K562 (cell line): ENCODE results near the gene MARCKSL1. TPM values are rescaled to one million over a fixed set of nuclear protein-coding genes. Genes with fewer than 3 reads are reported as not detected.

Source experiments
- CGGBP1 ChIP-seq: fragments of 250-450 bp; sonication (Bioruptor Pico); IDR thresholded peaks from 2 replicates; pipeline ENCODE4 v1.9.0; 2021; ENCODE audit warnings: mild to moderate bottlenecking
- CHCHD3 ChIP-seq: fragments of 250-450 bp; sonication (Bioruptor Pico); IDR thresholded peaks from 2 replicates; pipeline ENCODE4 v2.1.2; 2022; ENCODE audit warnings: mild to moderate bottlenecking
- CHD1 ChIP-seq: fragments of 200-600 bp; sonication (generic); IDR thresholded peaks from one replicate; pipeline ENCODE4 v1.6.1; 2012; ENCODE audit warnings: mild to moderate bottlenecking, moderate library complexity, low read length, inconsistent platforms
- CREBBP ChIP-seq: IDR thresholded peaks from one replicate; pipeline ENCODE4 v1.6.1; 2012; ENCODE audit warnings: low read depth, mild to moderate bottlenecking, control low read depth, inconsistent platforms, low read length
- E2F1 ChIP-seq: sonication (generic); formaldehyde crosslinking; IDR thresholded peaks from 2 replicates; pipeline ENCODE4 v1.8.1; 2023; ENCODE audit warnings: mild to moderate bottlenecking, missing genetic modification reagents, moderate library complexity
- ERF ChIP-seq: fragments of 450-650 bp; formaldehyde crosslinking; IDR thresholded peaks from 2 replicates; pipeline ENCODE4 v1.4.0; 2020; ENCODE audit warnings: mild to moderate bottlenecking, mixed read lengths
- ETV6 ChIP-seq, 3 experiments: fragments of 150-350 bp in 1 of 3; sonication (generic) in 1 of 3; formaldehyde crosslinking in 1 of 3; IDR thresholded peaks; 2 replicates each; pipeline versions ENCODE4 v1.6.1 to v1.8.0; 2014 to 2022; ENCODE audit warnings: borderline replicate concordance in 2 of 3, low read depth in 2 of 3, antibody characterized with exemption in 1 of 3, low read length in 1 of 3, mild to moderate bottlenecking in 1 of 3, missing genetic modification reagents in 1 of 3
- GATAD2A ChIP-seq: fragments of 450-650 bp; IDR thresholded peaks from 2 replicates; pipeline ENCODE4 v1.6.1; 2017
- GTF2E2 ChIP-seq: fragments of 200-800 bp; sonication (Bioruptor generic); IDR thresholded peaks from 2 replicates; pipeline ENCODE4 v1.6.1; 2016; ENCODE audit warnings: missing genetic modification characterization, missing compliant biosample characterization
- IFI16 ChIP-seq: fragments of 250-450 bp; sonication (Bioruptor Pico); IDR thresholded peaks from 2 replicates; pipeline ENCODE4 v2.1.2; 2022; ENCODE audit warnings: mild to moderate bottlenecking, inconsistent platforms
- NR4A1 ChIP-seq, 2 experiments: fragments of 250-450 bp in 1 of 2; fragments of 450-650 bp in 1 of 2; sonication (Bioruptor Pico) in 1 of 2; IDR thresholded peaks; 2 replicates each; pipeline versions ENCODE4 v1.4.0 to v1.6.1; 2016 to 2020; ENCODE audit warnings: mild to moderate bottlenecking in 2 of 2, missing compliant biosample characterization in 1 of 2, missing genetic modification characterization in 1 of 2, moderate library complexity in 1 of 2
- PHF21A ChIP-seq: fragments of 450-650 bp; IDR thresholded peaks from 2 replicates; pipeline ENCODE4 v1.6.1; 2017; ENCODE audit warnings: low read depth, borderline replicate concordance
- POLR3G ChIP-seq: IDR thresholded peaks from 2 replicates; pipeline ENCODE4 v1.6.1; 2011; ENCODE audit not compliant: insufficient read length, insufficient replicate concordance; ENCODE audit errors: extremely low read depth
- PTBP1 ChIP-seq: fragments of 200-400 bp; formaldehyde crosslinking; IDR thresholded peaks from 2 replicates; pipeline ENCODE4 v1.6.1; 2017; ENCODE audit warnings: low read depth, low read length
- RAD21 ChIP-seq, 2 experiments: fragments of 250-450 bp in 1 of 2; fragments of 450-650 bp in 1 of 2; sonication (Bioruptor Pico) in 1 of 2; formaldehyde crosslinking in 1 of 2; IDR thresholded peaks in 1 of 2; conservative IDR thresholded peaks in 1 of 2; 2 replicates each; pipeline versions ENCODE4 v1.4.0 to v1.8.0; 2020 to 2022; ENCODE audit warnings: mild to moderate bottlenecking in 2 of 2, moderate library complexity in 1 of 2
- U2AF1 ChIP-seq: fragments of 200-400 bp; formaldehyde crosslinking; optimal IDR thresholded peaks from 2 replicates; pipeline ENCODE3; 2017; ENCODE audit warnings: mild to moderate bottlenecking, low read depth, low read length, moderate library complexity
- YY1 ChIP-seq, 3 experiments: IDR thresholded peaks; 2 replicates each; pipeline ENCODE4 v1.6.1; 2011; ENCODE audit warnings: low read length in 2 of 3, mild to moderate bottlenecking in 2 of 3, moderate library complexity in 2 of 3, borderline replicate concordance in 1 of 3, control low read depth in 1 of 3, low read depth in 1 of 3; ENCODE audit not compliant: insufficient read depth in 3 of 3, insufficient replicate concordance in 2 of 3, control insufficient read depth in 1 of 3, insufficient read length in 1 of 3; ENCODE audit errors: extremely low read depth in 1 of 3
- ZFP91 ChIP-seq: sonication (generic); formaldehyde crosslinking; IDR thresholded peaks from 2 replicates; pipeline ENCODE4 v1.8.0; 2022; ENCODE audit warnings: mild to moderate bottlenecking, missing genetic modification reagents
- ZNF146 ChIP-seq: IDR thresholded peaks from one replicate; pipeline ENCODE4 v1.6.1; 2018; ENCODE audit warnings: missing compliant biosample characterization; ENCODE audit not compliant: unreplicated experiment
- ZNF384 ChIP-seq: IDR thresholded peaks from 2 replicates; pipeline ENCODE4 v1.6.1; 2012; ENCODE audit warnings: low read depth, low read length, improper control_type of control experiment
- ZNF444 ChIP-seq: fragments of 250-450 bp; sonication (Bioruptor Pico); IDR thresholded peaks from 2 replicates; pipeline ENCODE4 v1.4.0; 2020; ENCODE audit warnings: mild to moderate bottlenecking, moderate library complexity
- polyA plus RNA-seq, 8 experiments: library from polyadenylated mRNA; depleted of rRNA in 4 of 8; stranded (reverse) in 5 of 8; unstranded in 3 of 8; fragments of >200 nt; fragmentation: Nextera tagmentation in 2 of 8; fragmentation: Illumina TruSeq in 1 of 8; extraction: Ambion mirVana in 2 of 8; extraction: Trizol in 1 of 8; gene quantifications; 2 replicates each; pipeline versions ENCODE4 v1.2.1 to v1.2.3, GENCODE V29; 2011 to 2014; ENCODE audit warnings: inconsistent platforms in 1 of 8, missing spikeins in 1 of 8
- total RNA-seq, 7 experiments: library from RNA; depleted of rRNA in 6 of 7; stranded (reverse); fragments of >200 nt in 6 of 7; fragmentation: Illumina TruSeq in 2 of 7; extraction: Trizol in 2 of 7; gene quantifications; 2 replicates each; pipeline versions ENCODE4 v1.2.1 to v1.2.3, GENCODE V29; 2011 to 2021; ENCODE audit warnings: low replicate concordance in 1 of 7
- TF ChIP-seq, protein P1 (sequence below): sonication (generic); formaldehyde crosslinking; IDR thresholded peaks from 2 replicates; pipeline ENCODE4 v1.8.1; 2023; ENCODE audit warnings: mild to moderate bottlenecking, missing genetic modification reagents

MARCKSL1 gene
- total and polyA plus RNA-seq, 9 of the 15 experiments (the other 6 are each of a cell fraction or from before 2014, with no cell fraction given), result 14.7 to 325 (median 155) TPM

DNA sequence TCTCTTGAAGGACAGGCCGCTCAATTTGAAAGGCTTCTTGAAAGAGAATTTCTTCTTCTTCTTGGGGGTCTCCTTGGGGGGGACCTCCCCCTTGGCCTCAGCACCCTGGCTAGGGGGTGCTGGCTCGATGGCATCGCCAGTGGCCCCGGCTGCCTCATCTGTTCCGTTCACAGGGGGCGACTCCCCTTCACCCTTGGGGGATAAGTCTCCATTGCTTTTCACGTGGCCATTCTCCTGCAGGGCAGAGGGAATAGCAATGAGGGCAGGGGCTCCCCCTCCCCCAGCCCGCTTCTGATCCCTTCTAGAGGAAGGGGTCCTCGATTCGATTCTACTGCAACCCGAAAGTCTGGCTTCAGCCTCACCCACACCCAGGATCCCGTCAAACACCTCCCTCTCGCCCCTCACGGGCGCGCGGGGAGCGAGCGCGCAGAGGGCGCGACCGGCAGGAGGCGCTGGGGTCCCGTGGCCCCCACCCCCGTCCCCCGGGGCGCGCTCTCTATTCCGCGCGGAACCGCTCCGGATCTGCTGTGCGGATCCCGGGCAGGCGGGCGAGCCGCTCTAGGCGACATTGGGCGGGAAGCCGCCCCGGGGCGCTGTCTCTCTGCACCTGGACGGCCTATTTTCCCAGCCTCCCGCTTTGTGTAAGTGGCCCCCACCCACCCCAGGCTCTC is 1.0 kb downstream of the MARCKSL1 start (continued):
- TF ChIP-seq NR4A1 (CRISPR knock-in tag; IDR thresholded peaks at IDR 0.05) (no peak), NR4A1 (tag; IDR thresholded peaks at IDR 0.05) (no peak), CHCHD3 (CRISPR knock-in tag) (0 out of 2 replicates have a peak, but pooled peaks have one; percentile 48), E2F1 (CRISPR knock-in tag) (0 out of 2 replicates have a peak, but pooled peaks have one; percentile 57), ZNF444 (CRISPR knock-in tag) (0 out of 2 replicates have a peak, but pooled peaks have one; percentile 40), ERF (peak; percentile 60; the same call in 1 of the 2 replicates), RAD21 (CRISPR knock-in tag; conservative IDR thresholded peaks at IDR 0.05 in 1 of 2, IDR thresholded peaks at IDR 0.05 in 1 of 2) (peak; percentile 82 to 83), GATAD2A (peak; percentile 96), GTF2E2 (tag) (no peak), ZNF384 (0 out of 2 replicates have a peak, but pooled peaks have one; percentile 3), CREBBP (no peak), YY1 (IDR thresholded peaks at IDR 0.05; ENCODE audit: borderline replicate concordance in 1 of 3, control insufficient read depth in 1 of 3, extremely low read depth in 1 of 3, insufficient read depth in 3 of 3, insufficient read length in 1 of 3, insufficient replicate concordance in 2 of 3, low read depth in 1 of 3, low read length in 2 of 3) (peak in 2 of 3 experiments; percentile 34 to 41), CHD1 (peak; percentile 34), ETV6 (IDR thresholded peaks at IDR 0.05; ENCODE audit: borderline replicate concordance in 1 of 2, low read depth in 2 of 2, low read length in 1 of 2) (no peak), ETV6 (CRISPR knock-in tag; IDR thresholded peaks at IDR 0.05; ENCODE audit: borderline replicate concordance) (0 out of 2 replicates have a peak, but pooled peaks have one; percentile 19), IFI16 (CRISPR knock-in tag) (no peak), U2AF1 (peak; percentile 94), POLR3G (no peak), ZNF146 (CRISPR knock-in tag) (no peak), PHF21A (no peak), PTBP1 (peak; percentile 74; the same call in 1 of the 2 replicates), CGGBP1 (CRISPR knock-in tag) (no peak), ZFP91 (CRISPR knock-in tag) (no peak)
- TF ChIP-seq, protein P1, sequence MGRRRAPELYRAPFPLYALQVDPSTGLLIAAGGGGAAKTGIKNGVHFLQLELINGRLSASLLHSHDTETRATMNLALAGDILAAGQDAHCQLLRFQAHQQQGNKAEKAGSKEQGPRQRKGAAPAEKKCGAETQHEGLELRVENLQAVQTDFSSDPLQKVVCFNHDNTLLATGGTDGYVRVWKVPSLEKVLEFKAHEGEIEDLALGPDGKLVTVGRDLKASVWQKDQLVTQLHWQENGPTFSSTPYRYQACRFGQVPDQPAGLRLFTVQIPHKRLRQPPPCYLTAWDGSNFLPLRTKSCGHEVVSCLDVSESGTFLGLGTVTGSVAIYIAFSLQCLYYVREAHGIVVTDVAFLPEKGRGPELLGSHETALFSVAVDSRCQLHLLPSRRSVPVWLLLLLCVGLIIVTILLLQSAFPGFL (CRISPR knock-in tag), result no peak
